Liver (tissue), 3 donors: ENCODE data around the gene TYW1.
"Not testable (repeated sequence)": the region's sequence is repeated elsewhere in the genome, so short reads cannot be mapped to it uniquely, and the experiment has no call there.

Source experiments
- CTCF ChIP-seq: fragments of 150-350 bp; IDR thresholded peaks from 2 replicates; pipeline ENCODE4 v1.5.1; 2017; ENCODE audit warnings: improper control_type of control experiment, low read depth, low read length; ENCODE audit not compliant: missing input control
- EGR1 ChIP-seq, 2 donors: IDR thresholded peaks; 2 replicates each; pipeline ENCODE4 v1.6.1; 2016 to 2018; ENCODE audit warnings: antibody characterized with exemption in 2 of 2, low read depth in 2 of 2
- FOXA1 ChIP-seq: IDR thresholded peaks from 2 replicates; pipeline ENCODE4 v1.6.1; 2016; ENCODE audit warnings: antibody characterized with exemption
- HNF4G ChIP-seq: IDR thresholded peaks from 2 replicates; pipeline ENCODE4 v1.6.1; 2016; ENCODE audit warnings: antibody characterized with exemption
- JUND ChIP-seq, 2 donors: IDR thresholded peaks; 2 replicates each; pipeline ENCODE4 v1.6.1; 2016; ENCODE audit warnings: antibody characterized with exemption in 2 of 2
- MAX ChIP-seq: IDR thresholded peaks from 2 replicates; pipeline ENCODE4 v1.6.1; 2016; ENCODE audit warnings: antibody characterized with exemption
- RAD21 ChIP-seq, 2 donors: IDR thresholded peaks; 2 replicates each; pipeline ENCODE4 v1.6.1; 2016; ENCODE audit warnings: antibody characterized with exemption in 2 of 2, mild to moderate bottlenecking in 2 of 2
- REST ChIP-seq: IDR thresholded peaks from 2 replicates; pipeline ENCODE4 v1.6.1; 2016; ENCODE audit warnings: antibody characterized with exemption, mild to moderate bottlenecking
- SP1 ChIP-seq: IDR thresholded peaks from 2 replicates; pipeline ENCODE4 v1.6.1; 2018; ENCODE audit warnings: antibody characterized with exemption, mild to moderate bottlenecking
- TAF1 ChIP-seq: conservative IDR thresholded peaks from 2 replicates; pipeline ENCODE4 v1.6.1; 2016; ENCODE audit warnings: antibody characterized with exemption, mild to moderate bottlenecking
- YY1 ChIP-seq: IDR thresholded peaks from 2 replicates; pipeline ENCODE4 v1.6.1; 2016; ENCODE audit warnings: antibody characterized with exemption, mild to moderate bottlenecking
- TF ChIP-seq, protein P1 (sequence below): IDR thresholded peaks from 2 replicates; pipeline ENCODE4 v1.6.1; 2016; ENCODE audit warnings: antibody characterized with exemption
- TF ChIP-seq, protein P2 (sequence below): IDR thresholded peaks from 2 replicates; pipeline ENCODE4 v1.6.1; 2016; ENCODE audit warnings: antibody characterized with exemption
- donor health status: healthy.
- donor health status: healthy.

DNA sequence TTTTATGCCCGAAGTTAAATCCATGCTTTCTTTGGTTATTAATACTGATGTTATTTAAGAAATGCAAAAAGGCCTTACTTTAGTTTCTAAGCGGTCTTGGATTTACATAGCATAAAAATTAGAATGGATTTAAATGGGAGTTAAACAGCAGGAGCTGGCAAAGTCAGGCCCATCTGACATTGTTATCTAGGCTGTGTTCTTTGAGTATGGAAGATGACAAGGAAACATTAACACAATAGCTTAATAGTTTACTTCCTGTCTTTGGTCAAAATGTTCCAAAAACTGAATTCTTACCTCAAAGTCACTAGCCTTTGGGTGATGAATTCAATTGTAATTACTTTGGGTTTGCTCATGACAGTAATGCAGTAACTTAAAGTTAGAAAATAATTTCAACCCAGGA, 123.9 kb downstream of the TYW1 start:
- TF ChIP-seq, protein P1, sequence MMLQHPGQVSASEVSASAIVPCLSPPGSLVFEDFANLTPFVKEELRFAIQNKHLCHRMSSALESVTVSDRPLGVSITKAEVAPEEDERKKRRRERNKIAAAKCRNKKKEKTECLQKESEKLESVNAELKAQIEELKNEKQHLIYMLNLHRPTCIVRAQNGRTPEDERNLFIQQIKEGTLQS: not testable (repeated sequence)
- not testable (repeated sequence) for TF ChIP-seq HNF4G; CTCF; TAF1; REST; MAX; YY1; SP1; EGR1 (IDR thresholded peaks at IDR 0.05; ENCODE audit: low read depth in 2 of 2); RAD21 (IDR thresholded peaks at IDR 0.05); FOXA1; JUND (IDR thresholded peaks at IDR 0.05)
- TF ChIP-seq, protein P2, sequence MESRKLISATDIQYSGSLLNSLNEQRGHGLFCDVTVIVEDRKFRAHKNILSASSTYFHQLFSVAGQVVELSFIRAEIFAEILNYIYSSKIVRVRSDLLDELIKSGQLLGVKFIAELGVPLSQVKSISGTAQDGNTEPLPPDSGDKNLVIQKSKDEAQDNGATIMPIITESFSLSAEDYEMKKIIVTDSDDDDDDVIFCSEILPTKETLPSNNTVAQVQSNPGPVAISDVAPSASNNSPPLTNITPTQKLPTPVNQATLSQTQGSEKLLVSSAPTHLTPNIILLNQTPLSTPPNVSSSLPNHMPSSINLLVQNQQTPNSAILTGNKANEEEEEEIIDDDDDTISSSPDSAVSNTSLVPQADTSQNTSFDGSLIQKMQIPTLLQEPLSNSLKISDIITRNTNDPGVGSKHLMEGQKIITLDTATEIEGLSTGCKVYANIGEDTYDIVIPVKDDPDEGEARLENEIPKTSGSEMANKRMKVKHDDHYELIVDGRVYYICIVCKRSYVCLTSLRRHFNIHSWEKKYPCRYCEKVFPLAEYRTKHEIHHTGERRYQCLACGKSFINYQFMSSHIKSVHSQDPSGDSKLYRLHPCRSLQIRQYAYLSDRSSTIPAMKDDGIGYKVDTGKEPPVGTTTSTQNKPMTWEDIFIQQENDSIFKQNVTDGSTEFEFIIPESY: not testable (repeated sequence)
